ENCODE measurements around the gene BOLL. TPM values are rescaled to one million over a fixed set of nuclear protein-coding genes. Genes with fewer than 3 reads are reported as not detected.

Gene BOLL
- total and polyA plus RNA-seq, 2 donors from 2014 or later: not detected

- no peaks in the 10 kb centered on the region for H3K27me3 ChIP-seq (ENCODE audit: control insufficient read depth, insufficient read depth, low read length)
- H3K9ac ChIP-seq (ENCODE audit: low read length in 3 of 3): no peak overlapping the region
- H3K9me3 ChIP-seq (ENCODE audit: control insufficient read depth in 2 of 3, insufficient read depth in 1 of 3, low read length in 3 of 3): no peaks in the 10 kb centered on the region
- FAIRE-seq: no peak
- H3K4me3 ChIP-seq (ENCODE audit: low read length in 3 of 3): no peak overlapping the region
- no peaks in the 10 kb centered on the region for H3K36me3 ChIP-seq (ENCODE audit: control insufficient read depth in 2 of 3, insufficient read depth in 3 of 3, low read length in 3 of 3)
- DNase-seq: no peak
- H3K27ac ChIP-seq (ENCODE audit: low read depth in 2 of 2, low read length in 2 of 2): no peak overlapping the region
- no peak for TF ChIP-seq CTCF (IDR thresholded peaks at IDR 0.05; ENCODE audit: borderline replicate concordance, extremely low read depth, insufficient read depth)
- intact Hi-C loops (cut with DNase I): no loop called here
- H3K4me1 ChIP-seq (ENCODE audit: control insufficient read depth in 2 of 3, insufficient read depth in 2 of 3, low read depth in 1 of 3, low read length in 3 of 3): peaks cover 0 to 9% (median 3%) of the 10 kb centered on the region in 3 donors
Measured at GRCh38 chr2:197814526-197814925, 29.4 kb upstream of the BOLL start.

- Histone ChIP-seq H3K9ac (ENCODE audit: low read length in 3 of 3) (no peak overlapping the region), H3K27me3 (ENCODE audit: control insufficient read depth, insufficient read depth, low read length) (no peaks in the 10 kb centered on the region), H3K27ac (ENCODE audit: low read depth in 2 of 2, low read length in 2 of 2) (no peak overlapping the region), H3K4me3 (ENCODE audit: low read length in 3 of 3) (no peak overlapping the region), H3K9me3 (ENCODE audit: control insufficient read depth in 2 of 3, insufficient read depth in 1 of 3, low read length in 3 of 3) (no peaks in the 10 kb centered on the region), H3K4me1 (ENCODE audit: control insufficient read depth in 2 of 3, insufficient read depth in 2 of 3, low read depth in 1 of 3, low read length in 3 of 3) (peaks cover 0 to 9% (median 6%) of the 10 kb centered on the region in 3 donors), H3K36me3 (ENCODE audit: control insufficient read depth in 2 of 3, insufficient read depth in 3 of 3, low read length in 3 of 3) (no peaks in the 10 kb centered on the region)
- TF ChIP-seq CTCF (IDR thresholded peaks at IDR 0.05; ENCODE audit: borderline replicate concordance, extremely low read depth, insufficient read depth): peak; percentile 13
- intact Hi-C loops (cut with DNase I): no loop called here
- FAIRE-seq (peak; percentile 84), DNase-seq (no peak)
Measured at GRCh38 chr2:197813093-197813787, 28.1 kb upstream of the BOLL start.

- Histone ChIP-seq H3K4me1 (ENCODE audit: control insufficient read depth in 2 of 3, insufficient read depth in 2 of 3, low read depth in 1 of 3, low read length in 3 of 3) (peaks cover 0 to 9% (median 6%) of the 10 kb centered on the region in 3 donors), H3K27me3 (ENCODE audit: control insufficient read depth, insufficient read depth, low read length) (no peaks in the 10 kb centered on the region), H3K9me3 (ENCODE audit: control insufficient read depth in 2 of 3, insufficient read depth in 1 of 3, low read length in 3 of 3) (no peaks in the 10 kb centered on the region), H3K36me3 (ENCODE audit: control insufficient read depth in 2 of 3, insufficient read depth in 3 of 3, low read length in 3 of 3) (no peaks in the 10 kb centered on the region), H3K4me3 (ENCODE audit: low read length in 3 of 3) (peak overlapping the region in 1 of 3 donors; percentile 10), H3K27ac (ENCODE audit: low read depth in 2 of 2, low read length in 2 of 2) (no peak overlapping the region), H3K9ac (ENCODE audit: low read length in 3 of 3) (no peak overlapping the region)
- intact Hi-C loops (cut with DNase I): no loop called here
- FAIRE-seq (no peak), DNase-seq (no peak)
- no peak for TF ChIP-seq CTCF (IDR thresholded peaks at IDR 0.05; ENCODE audit: borderline replicate concordance, extremely low read depth, insufficient read depth)
Measured at GRCh38 chr2:197810491-197810890, 25.4 kb upstream of the BOLL start.
